HG03342 (cell line): Measurements from ENCODE around the gene ZDHHC18.

Experiments
- ATAC-seq: cut with Tn5 transposase; IDR thresholded peaks from one replicate; pipeline ENCODE4 v1.9.1; 2021; ENCODE audit warnings: mild to moderate bottlenecking, moderate library complexity; ENCODE audit not compliant: unreplicated experiment

Gene ZDHHC18

DNA sequence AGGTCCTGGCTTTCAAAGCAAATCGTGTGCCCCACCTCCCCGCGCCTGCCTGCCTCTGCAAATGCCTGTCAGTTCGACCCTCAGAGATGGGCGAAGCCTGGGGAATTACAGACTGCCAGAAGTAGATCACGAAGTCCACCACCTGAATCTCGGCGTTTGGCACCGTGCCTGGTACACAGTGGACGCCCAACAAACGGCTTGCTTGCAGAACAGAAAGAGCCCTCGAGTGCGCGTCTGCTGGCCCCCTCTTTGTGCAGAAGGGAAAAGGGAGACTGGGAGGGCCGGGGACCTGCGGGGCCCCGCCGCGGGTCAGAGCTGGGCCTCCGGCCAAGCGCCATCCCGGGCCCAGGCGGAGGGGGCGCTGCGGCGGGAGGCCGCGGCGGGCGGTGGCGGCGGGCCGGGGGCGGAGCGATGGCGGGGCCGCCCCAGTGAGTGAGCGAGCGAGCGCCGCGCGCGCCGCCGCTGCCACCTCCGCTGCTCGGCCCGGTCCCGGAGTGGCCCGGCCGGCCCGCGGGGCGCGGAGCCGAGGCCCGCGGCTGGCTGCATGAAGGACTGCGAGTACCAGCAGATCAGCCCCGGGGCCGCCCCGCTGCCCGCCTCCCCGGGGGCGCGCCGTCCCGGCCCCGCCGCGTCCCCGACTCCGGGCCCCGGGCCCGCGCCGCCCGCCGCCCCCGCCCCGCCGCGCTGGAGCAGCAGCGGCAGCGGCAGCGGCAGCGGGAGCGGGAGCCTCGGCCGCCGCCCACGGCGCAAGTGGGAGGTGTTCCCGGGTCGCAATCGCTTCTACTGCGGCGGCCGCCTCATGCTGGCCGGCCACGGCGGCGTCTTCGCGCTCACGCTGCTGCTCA lies at the start of gene ZDHHC18:
Gene ZDHHC18, plus strand, starts transcription at position 428 of the 845 bp plus-strand sequence. Its CDS starts 117 bp downstream, at position 545.
- peak; percentile 75 for ATAC-seq

GRCh38 chr1:26779098-26779668 lies 47.3 kb upstream of the ZDHHC18 start:
- no peak for ATAC-seq

- no peak for ATAC-seq
Measured at GRCh38 chr1:26780344-26780957, 46.0 kb upstream of the ZDHHC18 start.

DNA sequence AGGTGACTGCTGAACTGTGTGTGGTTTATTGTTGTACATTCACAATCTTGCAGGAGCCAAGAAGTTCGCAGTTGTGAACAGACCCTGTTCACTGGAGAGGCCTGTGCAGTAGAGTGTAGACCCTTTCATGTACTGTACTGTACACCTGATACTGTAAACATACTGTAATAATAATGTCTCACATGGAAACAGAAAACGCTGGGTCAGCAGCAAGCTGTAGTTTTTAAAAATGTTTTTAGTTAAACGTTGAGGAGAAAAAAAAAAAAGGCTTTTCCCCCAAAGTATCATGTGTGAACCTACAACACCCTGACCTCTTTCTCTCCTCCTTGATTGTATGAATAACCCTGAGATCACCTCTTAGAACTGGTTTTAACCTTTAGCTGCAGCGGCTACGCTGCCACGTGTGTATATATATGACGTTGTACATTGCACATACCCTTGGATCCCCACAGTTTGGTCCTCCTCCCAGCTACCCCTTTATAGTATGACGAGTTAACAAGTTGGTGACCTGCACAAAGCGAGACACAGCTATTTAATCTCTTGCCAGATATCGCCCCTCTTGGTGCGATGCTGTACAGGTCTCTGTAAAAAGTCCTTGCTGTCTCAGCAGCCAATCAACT lies 45.2 kb upstream of the ZDHHC18 start:
- ATAC-seq = no peak

GRCh38 chr1:26782521-26783212 lies 43.8 kb upstream of the ZDHHC18 start:
- no peak for ATAC-seq

DNA sequence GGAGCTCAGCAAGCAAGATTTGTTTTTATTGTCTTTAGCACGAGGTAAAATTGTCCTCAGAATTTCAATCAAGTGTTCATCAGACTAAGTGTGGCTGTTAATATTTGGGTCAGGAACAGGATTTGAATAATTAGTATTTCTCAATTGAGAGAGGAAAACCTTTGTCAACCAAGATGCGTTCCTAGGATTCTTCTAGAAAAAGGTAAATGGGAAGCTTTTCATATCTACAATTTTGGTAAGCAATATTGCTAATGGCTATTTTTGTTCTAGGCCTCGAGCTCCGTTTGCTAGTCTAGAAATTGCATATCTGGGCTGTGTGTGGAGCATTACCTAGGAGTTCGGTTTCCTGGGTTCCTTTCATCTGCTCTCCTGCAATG lies 42.9 kb upstream of the ZDHHC18 start:
- no peak for ATAC-seq

GRCh38 chr1:26784023-26784871 lies 42.2 kb upstream of the ZDHHC18 start:
- no peak for ATAC-seq

DNA sequence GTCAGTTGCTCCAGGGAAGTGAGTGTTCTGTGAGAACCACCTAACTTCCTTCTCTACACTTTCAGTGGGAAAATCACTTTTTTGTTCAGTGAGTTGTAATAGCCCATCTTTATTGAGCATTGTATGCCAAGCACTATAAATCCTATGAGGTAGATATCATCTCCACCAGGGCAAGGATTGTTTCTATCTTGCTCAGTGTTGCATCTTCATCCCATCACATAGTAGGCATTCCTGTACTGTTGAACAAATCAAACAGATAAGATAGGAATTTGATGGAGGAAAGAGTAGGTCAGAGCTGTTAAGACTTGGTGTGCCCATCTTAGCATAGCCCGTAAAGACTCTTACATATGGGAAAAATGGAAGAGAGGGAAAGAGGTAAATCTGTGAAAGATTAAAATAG lies 41.6 kb upstream of the ZDHHC18 start:
- ATAC-seq = no peak

DNA sequence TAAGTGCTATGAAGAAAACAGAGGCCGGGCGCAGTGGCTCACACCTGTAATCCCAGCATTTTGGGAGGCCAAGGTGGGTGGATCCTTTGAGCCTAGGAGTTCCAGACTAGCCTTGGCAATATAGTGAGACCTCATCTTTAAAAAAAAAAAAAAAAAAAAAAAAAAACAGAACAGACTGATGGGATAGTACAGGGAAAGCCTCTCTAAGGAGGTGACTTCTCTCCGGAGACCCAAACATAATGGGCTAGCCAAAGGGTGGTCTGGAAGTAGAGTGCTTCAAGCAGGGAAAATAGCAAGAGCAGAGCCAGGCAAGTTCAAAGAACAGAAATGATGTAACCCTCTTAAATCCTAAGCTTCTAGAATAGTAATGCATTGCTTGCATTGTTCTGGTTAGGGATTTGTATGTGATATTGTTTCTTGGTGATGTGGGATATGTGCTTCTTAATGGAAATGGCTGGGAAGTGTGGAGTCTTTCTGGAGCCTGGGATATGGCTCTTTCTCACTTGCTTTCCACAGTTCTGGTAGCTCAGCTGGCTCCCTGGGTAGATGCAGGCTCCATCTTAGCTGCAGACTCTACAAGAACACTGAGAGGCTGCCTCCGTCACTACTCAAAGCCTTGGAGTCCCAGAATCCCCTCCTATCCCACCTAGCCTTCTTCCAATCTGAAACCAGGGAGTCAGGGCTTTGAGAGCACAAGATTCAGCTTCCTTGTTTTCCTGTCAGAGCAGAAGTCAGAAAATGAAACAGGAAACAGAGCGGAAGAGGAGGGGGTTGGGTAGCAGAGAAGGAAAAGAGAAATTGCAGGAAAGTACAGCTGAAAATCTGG lies 40.7 kb upstream of the ZDHHC18 start:
- no peak for ATAC-seq

GRCh38 chr1:26786437-26787380 lies 39.8 kb upstream of the ZDHHC18 start:
- peak; percentile 25 for ATAC-seq

GRCh38 chr1:26787381-26787705 lies 39.1 kb upstream of the ZDHHC18 start:
- peak; percentile 42 for ATAC-seq

DNA sequence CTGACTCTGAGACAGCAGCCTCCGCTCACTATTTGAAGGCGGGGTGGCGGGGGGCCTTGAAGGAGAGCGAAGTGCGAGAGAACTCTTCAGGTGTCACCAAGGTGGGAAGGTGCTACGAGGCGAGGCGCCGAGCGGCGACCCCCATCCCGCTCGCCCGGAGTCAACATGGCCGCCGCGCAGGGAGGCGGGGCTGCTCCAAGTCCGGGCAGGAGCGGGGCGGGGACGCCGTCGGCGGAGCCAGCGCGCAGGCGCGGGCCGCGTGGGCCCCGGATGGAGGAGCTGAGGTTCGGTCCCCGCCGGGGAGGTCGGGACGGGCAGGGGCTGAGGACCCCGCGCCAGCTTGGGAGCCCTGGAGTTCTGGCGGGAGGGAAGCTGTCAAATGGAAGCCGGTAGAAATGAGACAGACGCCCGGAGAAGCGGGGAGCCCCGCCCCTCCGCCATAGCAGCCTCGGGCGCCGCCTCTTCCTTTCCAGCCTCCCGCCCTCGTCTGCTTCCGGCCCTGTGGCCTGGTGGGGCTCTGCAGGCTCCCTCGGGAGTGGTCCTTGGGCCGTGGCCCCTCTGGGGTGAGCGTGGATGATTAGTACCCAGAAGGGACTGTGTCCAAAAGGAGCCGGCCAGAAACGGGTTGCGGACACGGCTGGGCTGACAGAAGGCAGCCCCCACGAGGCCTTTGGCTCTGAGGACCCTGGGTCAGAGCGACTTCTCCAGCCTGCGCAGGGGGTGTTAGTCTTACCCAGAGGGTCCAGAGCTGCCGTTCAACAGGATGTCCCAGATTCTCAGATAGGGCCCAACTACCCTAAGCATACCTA lies 38.6 kb upstream of the ZDHHC18 start, which contains the start of gene PIGV:
Gene PIGV, plus strand, starts transcription at position 245 of the 809 bp plus-strand sequence. CDS start 2,866 bp downstream, outside the sequence.
- ATAC-seq = peak; percentile 58

DNA sequence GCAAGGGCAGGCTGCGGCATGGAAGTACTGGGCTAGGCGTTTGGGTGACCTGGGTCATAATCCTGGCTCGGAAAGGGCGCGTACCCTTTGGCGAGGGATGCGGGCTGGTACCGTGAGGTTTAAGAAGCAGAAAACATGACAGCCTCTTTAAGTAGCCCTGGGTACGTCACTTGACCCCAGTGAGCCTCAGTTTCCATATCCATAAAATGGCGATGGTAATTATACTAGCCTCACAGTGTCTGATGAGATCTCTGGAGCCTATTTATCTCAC lies 38.0 kb upstream of the ZDHHC18 start:
- ATAC-seq = no peak

DNA sequence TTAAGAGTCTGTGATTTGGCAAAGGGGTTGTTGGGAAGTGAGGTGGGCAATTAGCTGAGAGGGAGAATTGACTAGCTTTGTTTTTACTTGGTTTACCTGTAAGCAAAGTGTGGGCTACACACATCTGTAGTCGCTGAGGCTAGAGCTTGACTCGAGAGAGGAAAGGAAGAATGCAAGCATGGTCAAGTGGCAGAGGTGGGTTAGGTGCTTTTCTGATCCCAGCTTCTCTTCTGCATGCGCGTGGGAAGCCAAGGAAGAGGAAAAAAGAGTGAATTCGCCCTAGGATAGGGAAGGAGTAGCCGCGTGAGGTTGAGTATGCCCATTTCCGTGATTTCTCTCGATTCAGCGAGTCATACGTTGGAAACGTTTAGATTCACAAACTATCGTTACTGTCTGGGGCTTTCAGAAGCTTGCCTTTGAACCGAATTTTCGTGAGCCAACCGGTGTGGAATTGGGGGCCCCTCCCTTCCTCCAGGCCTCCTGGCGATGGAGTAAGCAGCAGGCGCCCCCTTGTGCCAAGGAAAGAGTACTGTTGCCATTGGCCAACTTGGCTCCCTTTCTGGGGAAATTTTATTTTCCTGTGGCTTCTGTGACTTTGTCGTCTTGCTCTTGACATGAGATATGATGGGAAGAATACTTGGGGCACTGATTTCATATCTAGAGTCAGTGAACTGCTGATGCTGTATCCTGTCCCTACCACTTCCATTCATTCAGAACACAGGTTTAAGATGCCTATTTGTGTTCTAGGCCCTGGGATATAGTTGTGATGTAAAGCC lies 37.5 kb upstream of the ZDHHC18 start:
- ATAC-seq = no peak

- ATAC-seq = no peak
Measured at GRCh38 chr1:26789612-26789865, 36.9 kb upstream of the ZDHHC18 start.

DNA sequence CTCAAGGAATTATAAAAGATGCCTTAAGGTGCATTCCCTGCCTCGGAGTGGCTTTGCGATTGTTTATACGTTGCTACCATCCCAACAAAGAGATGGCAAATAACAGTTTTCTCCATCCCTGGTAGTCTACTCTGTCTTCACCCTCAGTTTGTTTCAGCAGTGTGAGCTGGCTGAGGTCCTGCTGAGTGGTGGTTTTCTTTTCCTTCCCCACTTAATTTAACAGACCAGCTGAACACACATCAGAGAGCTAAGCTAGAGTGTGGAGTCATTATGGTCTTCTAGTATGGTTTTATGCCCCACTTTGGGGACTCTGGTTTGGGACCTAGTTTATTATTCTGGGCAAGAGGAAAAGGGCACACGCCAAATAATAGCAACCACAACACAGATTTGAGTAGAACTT lies 36.6 kb upstream of the ZDHHC18 start:
- ATAC-seq = no peak

- no peak for ATAC-seq
Measured at GRCh38 chr1:26790551-26790953, 35.9 kb upstream of the ZDHHC18 start.
